K562 (cell line): Measurements from ENCODE around the gene CDKN2AIPNL. TPM values are rescaled to one million over a fixed set of nuclear protein-coding genes. Genes with fewer than 3 reads are reported as not detected.

Experiments used
- ATAC-seq: fragments of 200-7000 bp; cut with Tn5 transposase; 3 replicates; pipeline ENCODE4 v1.9.1; 2020; ENCODE audit warnings: moderate library complexity
- BruUV-seq: library from RNA; stranded (reverse); fragments of 400-500 nt; replicated peaks from 2 replicates; lab custom pipeline; 2021; lab: Mats Ljungman, UMichigan
- CTCF ChIA-PET: fragments of 300-600 bp; formaldehyde crosslinking; extraction: SDS; loops from one replicate; lab custom pipeline; 2021; ENCODE audit warnings: low intra/inter-chr PET ratio; lab: Yijun Ruan, JAX
- POLR2A ChIA-PET: fragments of 300-600, 350-650 bp; sonication (Branson Sonifier 250); formaldehyde crosslinking; extraction: SDS; loops from one replicate; lab custom pipeline; 2021; ENCODE audit warnings: antibody characterized with exemption, inconsistent platforms; lab: Yijun Ruan, JAX
- DNase-seq, 4 experiments: peaks; one replicate each; pipeline versions ENCODE4 v3.0.0 to v3.0.0-alpha.2; 2011 to 2018; ENCODE audit warnings: low spot score in 3 of 4, mixed read lengths in 3 of 4; ENCODE audit errors: extremely low read depth in 1 of 4
- FAIRE-seq: peaks from 2 replicates; lab custom pipeline; 2011; peaks lifted over from hg19 to GRCh38; lab: Jason Lieb, UNC
- H2AFZ ChIP-seq: 2 replicates; pipeline ENCODE4 v1.6.0; 2011; ENCODE audit warnings: low read depth, low read length, control low read depth, inconsistent platforms
- H3K27ac ChIP-seq: fragments of 200-600 bp; 3 replicates; pipeline ENCODE4 v1.8.0; 2011; ENCODE audit warnings: low read depth, mild to moderate bottlenecking, control low read depth, inconsistent platforms, low read length, moderate library complexity, mixed read lengths; ENCODE audit errors: extremely low read depth
- H3K27me3 ChIP-seq, 2 experiments: fragments of 300-600 bp in 1 of 2; 2 replicates in 1 of 2; 3 replicates in 1 of 2; pipeline versions ENCODE4 v1.6.0 to v1.8.0; 2011; ENCODE audit warnings: inconsistent platforms in 2 of 2, low read length in 2 of 2, mild to moderate bottlenecking in 1 of 2, mixed read lengths in 1 of 2, moderate library complexity in 1 of 2; ENCODE audit not compliant: control insufficient read depth in 2 of 2, insufficient read depth in 2 of 2
- H3K36me3 ChIP-seq: fragments of 300-600 bp; 3 replicates; pipeline ENCODE4 v1.8.0; 2011; ENCODE audit warnings: mild to moderate bottlenecking, low read length, inconsistent platforms; ENCODE audit not compliant: control insufficient read depth, insufficient read depth
- H3K4me1 ChIP-seq, 2 experiments: fragments of 200-600 bp in 1 of 2; replicated peaks in 1 of 2; 2 replicates in 1 of 2; 3 replicates in 1 of 2; pipeline versions ENCODE4 v1.5.1 to v1.8.0; 2011; ENCODE audit warnings: inconsistent platforms in 2 of 2, low read length in 2 of 2, mild to moderate bottlenecking in 1 of 2, mixed read lengths in 1 of 2, moderate library complexity in 1 of 2; ENCODE audit not compliant: control insufficient read depth in 2 of 2, insufficient read depth in 2 of 2
- H3K4me2 ChIP-seq: 2 replicates; pipeline ENCODE4 v1.6.1; 2011; ENCODE audit warnings: low read length, control low read depth, inconsistent platforms, mixed read lengths; ENCODE audit not compliant: insufficient read depth
- H3K4me3 ChIP-seq: fragments of 200-600 bp; sonication (generic), shearing (Covaris generic); 2 replicates; pipeline ENCODE4 v1.5.1; 2016; ENCODE audit warnings: control low read depth, inconsistent platforms
- H3K79me2 ChIP-seq: fragments of 200-600 bp; 3 replicates; pipeline ENCODE4 v1.8.0; 2011; ENCODE audit warnings: low read length, inconsistent platforms; ENCODE audit not compliant: control insufficient read depth, insufficient read depth
- H3K9ac ChIP-seq, 2 experiments: 2 replicates each; pipeline versions ENCODE4 v1.6.0 to v1.6.1; 2011; ENCODE audit warnings: low read depth in 2 of 2, low read length in 2 of 2, control low read depth in 1 of 2, inconsistent platforms in 1 of 2, mild to moderate bottlenecking in 1 of 2, mixed read lengths in 1 of 2; ENCODE audit not compliant: insufficient read depth in 1 of 2
- H3K9me1 ChIP-seq: one replicate; pipeline ENCODE4 v1.6.0; 2011; ENCODE audit warnings: inconsistent platforms, mild to moderate bottlenecking, low read length, moderate library complexity; ENCODE audit not compliant: control insufficient read depth, insufficient read depth
- H3K9me3 ChIP-seq: replicated peaks from 2 replicates; pipeline ENCODE4 v1.5.1; 2011; ENCODE audit warnings: low read depth, low read length, inconsistent platforms; ENCODE audit not compliant: control insufficient read depth, insufficient read depth
- H4K20me1 ChIP-seq: replicated peaks from 2 replicates; pipeline ENCODE4 v1.6.1; 2011; ENCODE audit warnings: low read length, inconsistent platforms, mixed read lengths; ENCODE audit not compliant: control insufficient read depth, insufficient read depth
- ARID1B ChIP-seq: fragments of 450-650 bp; IDR thresholded peaks from 2 replicates; pipeline ENCODE4 v1.6.1; 2016; ENCODE audit warnings: antibody characterized with exemption, mild to moderate bottlenecking, inconsistent platforms
- E4F1 ChIP-seq: fragments of 250-450 bp; sonication (Bioruptor Pico); IDR thresholded peaks from 2 replicates; pipeline ENCODE4 v1.5.0; 2021; ENCODE audit warnings: mild to moderate bottlenecking, borderline replicate concordance
- GABPA ChIP-seq: fragments of 200-800 bp; sonication (Bioruptor generic); conservative IDR thresholded peaks from 2 replicates; pipeline ENCODE4 v1.6.1; 2016; ENCODE audit warnings: low read depth, missing genetic modification characterization, missing compliant biosample characterization
- KAT8 ChIP-seq: fragments of 450-650 bp; IDR thresholded peaks from 2 replicates; pipeline ENCODE4 v1.6.1; 2016; ENCODE audit warnings: low read depth, mild to moderate bottlenecking
- ZNF778 ChIP-seq: fragments of 450-650 bp; formaldehyde crosslinking; IDR thresholded peaks from 2 replicates; pipeline ENCODE4 v1.4.0; 2020; ENCODE audit warnings: mild to moderate bottlenecking, moderate library complexity
- WGBS: fragments of 100-300 bp; shearing (Covaris generic); methylation state at CpG from one replicate; pipeline ENCODE4 v1.1.6; 2016; ENCODE audit warnings: low coverage, mixed read lengths; ENCODE audit not compliant: insufficient coverage; ENCODE audit errors: missing lambda C conversion rate; 5-methylcytosine and 5-hydroxymethylcytosine counted together
- in situ Hi-C: fragments of 300-500 bp; cut with MboI; formaldehyde crosslinking; loops from 4 replicates; pipeline ENCODE4 v1.15.0; 2018; ENCODE audit warnings: inconsistent platforms, mixed read lengths
- intact Hi-C: fragments of 100-400 bp; cut with micrococcal nuclease; formaldehyde crosslinking; loops from 2 replicates; pipeline ENCODE4 v1.14.2; 2022
- polyA plus RNA-seq, 8 experiments: library from polyadenylated mRNA; depleted of rRNA in 4 of 8; stranded (reverse) in 5 of 8; unstranded in 3 of 8; fragments of >200 nt; fragmentation: Nextera tagmentation in 2 of 8; fragmentation: Illumina TruSeq in 1 of 8; extraction: Ambion mirVana in 2 of 8; extraction: Trizol in 1 of 8; gene quantifications; 2 replicates each; pipeline versions ENCODE4 v1.2.1 to v1.2.3, GENCODE V29; 2011 to 2014; ENCODE audit warnings: inconsistent platforms in 1 of 8, missing spikeins in 1 of 8
- total RNA-seq, 7 experiments: library from RNA; depleted of rRNA in 6 of 7; stranded (reverse); fragments of >200 nt in 6 of 7; fragmentation: Illumina TruSeq in 2 of 7; extraction: Trizol in 2 of 7; gene quantifications; 2 replicates each; pipeline versions ENCODE4 v1.2.1 to v1.2.3, GENCODE V29; 2011 to 2021; ENCODE audit warnings: low replicate concordance in 1 of 7
- TF ChIP-seq, protein P1 (sequence below), 2 experiments: IDR thresholded peaks; 2 replicates each; pipeline ENCODE4 v1.6.1; 2011; ENCODE audit warnings: borderline replicate concordance in 1 of 2, control low read depth in 1 of 2, low read depth in 1 of 2, low read length in 1 of 2, mild to moderate bottlenecking in 1 of 2, mixed read lengths in 1 of 2, moderate library complexity in 1 of 2; ENCODE audit not compliant: insufficient read depth in 1 of 2, insufficient read length in 1 of 2, poor library complexity in 1 of 2, severe bottlenecking in 1 of 2; ENCODE audit errors: extremely low read depth in 1 of 2

CDKN2AIPNL gene
- total and polyA plus RNA-seq, 9 of the 15 experiments (the other 6 are each of a cell fraction or from before 2014, with no cell fraction given) = 19.9 to 46.9 (median 42.2) TPM

GRCh38 chr5:134449167-134449566 lies 37.5 kb upstream of the CDKN2AIPNL start (continued):
- TF ChIP-seq, protein P1, sequence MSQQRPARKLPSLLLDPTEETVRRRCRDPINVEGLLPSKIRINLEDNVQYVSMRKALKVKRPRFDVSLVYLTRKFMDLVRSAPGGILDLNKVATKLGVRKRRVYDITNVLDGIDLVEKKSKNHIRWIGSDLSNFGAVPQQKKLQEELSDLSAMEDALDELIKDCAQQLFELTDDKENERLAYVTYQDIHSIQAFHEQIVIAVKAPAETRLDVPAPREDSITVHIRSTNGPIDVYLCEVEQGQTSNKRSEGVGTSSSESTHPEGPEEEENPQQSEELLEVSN (IDR thresholded peaks at IDR 0.05; ENCODE audit: borderline replicate concordance in 1 of 2, extremely low read depth in 1 of 2, insufficient read depth in 1 of 2, insufficient read length in 1 of 2, low read depth in 1 of 2, low read length in 1 of 2, poor library complexity in 1 of 2, severe bottlenecking in 1 of 2) = no peak
- TF ChIP-seq KAT8 (no peak), GABPA (tag) (no peak), ZNF778 (CRISPR knock-in tag) (no peak), ARID1B (no peak)

GRCh38 chr5:134447815-134448520 lies 36.3 kb upstream of the CDKN2AIPNL start:
- no peak for TF ChIP-seq E4F1 (CRISPR knock-in tag)
- no peak for ATAC-seq
- Histone ChIP-seq H3K79me2 (no peaks in the 10 kb centered on the region), H2AFZ (no peak overlapping the region), H3K9me3 (no peaks in the 10 kb centered on the region), H3K4me1 (peaks cover 0 to 9% of the 10 kb centered on the region in 2 experiments; a peak in 2 of 5 replicates), H3K9me1 (no peaks in the 10 kb centered on the region), H3K4me3 (no peak overlapping the region), H4K20me1 (no peaks in the 10 kb centered on the region), H3K36me3 (no peaks in the 10 kb centered on the region), H3K27ac (no peak overlapping the region), H3K9ac (no peak overlapping the region), H3K4me2 (no peak overlapping the region), H3K27me3 (no peaks in the 10 kb centered on the region)
- FAIRE-seq = no peak
- in situ Hi-C loops (no loop called here), intact Hi-C loops (no loop called here)
- no TSS peak for BruUV-seq
- ChIA-PET CTCF (no interaction called here), POLR2A (interaction anchor here (0.6 kb wide), 1 partner anchor 16 kb away, joined by 3 read pairs; no protein-coding TSS in a partner anchor)
- no peak for DNase-seq
- WGBS = 32% methylated on average over 7 of the region's 7 CpGs
